ENCODE data around the gene DIS3. TPM values are rescaled to one million over a fixed set of nuclear protein-coding genes. Genes with fewer than 3 reads are reported as not detected.

DIS3 gene
- total RNA-seq, 1 experiment from 2014 or later = 37.6 TPM

DNA sequence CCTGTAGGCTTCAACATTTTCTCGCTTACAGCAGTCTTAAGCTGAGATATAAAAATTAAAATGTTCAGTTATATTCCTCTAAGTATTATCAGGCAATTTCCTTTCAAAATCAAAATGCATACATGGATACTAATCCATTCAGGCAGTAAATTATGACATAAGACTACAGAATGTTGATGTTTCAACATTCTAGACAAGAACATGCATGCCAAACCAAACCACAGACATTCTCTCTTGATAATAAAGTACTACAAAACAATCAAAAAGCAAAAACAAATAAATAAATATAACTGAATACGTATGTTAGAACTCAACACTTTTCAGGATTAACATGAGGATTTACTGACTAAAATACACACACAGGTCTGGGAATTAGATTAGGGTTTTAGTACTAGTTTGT is 7.7 kb downstream of the DIS3 start:
- no peaks in the 10 kb centered on the region for H3K36me3 ChIP-seq (ENCODE audit: control insufficient read depth, insufficient read depth, low read length)
- no peaks in the 10 kb centered on the region for H3K9me3 ChIP-seq
- Mint-ChIP-seq H3K27ac (ENCODE audit: unreplicated experiment) (no peak overlapping the region), H3K9me3 (ENCODE audit: unreplicated experiment) (no peaks in the 10 kb centered on the region), H3K36me3 (ENCODE audit: insufficient read depth, unreplicated experiment) (peaks cover 88% of the 10 kb centered on the region), H3K27me3 (ENCODE audit: insufficient read depth, unreplicated experiment) (no peaks in the 10 kb centered on the region), H3K4me3 (ENCODE audit: unreplicated experiment) (no peak overlapping the region), H3K4me1 (ENCODE audit: low read depth, unreplicated experiment) (peaks cover 7% of the 10 kb centered on the region)
- no TSS peak for BruUV-seq (replicated peaks)
- ChIA-PET CTCF (no interaction called here), POLR2A (no interaction called here)
- H3K4me3 ChIP-seq (ENCODE audit: low read depth, low read length) = no peak overlapping the region
- TF ChIP-seq, protein P1, sequence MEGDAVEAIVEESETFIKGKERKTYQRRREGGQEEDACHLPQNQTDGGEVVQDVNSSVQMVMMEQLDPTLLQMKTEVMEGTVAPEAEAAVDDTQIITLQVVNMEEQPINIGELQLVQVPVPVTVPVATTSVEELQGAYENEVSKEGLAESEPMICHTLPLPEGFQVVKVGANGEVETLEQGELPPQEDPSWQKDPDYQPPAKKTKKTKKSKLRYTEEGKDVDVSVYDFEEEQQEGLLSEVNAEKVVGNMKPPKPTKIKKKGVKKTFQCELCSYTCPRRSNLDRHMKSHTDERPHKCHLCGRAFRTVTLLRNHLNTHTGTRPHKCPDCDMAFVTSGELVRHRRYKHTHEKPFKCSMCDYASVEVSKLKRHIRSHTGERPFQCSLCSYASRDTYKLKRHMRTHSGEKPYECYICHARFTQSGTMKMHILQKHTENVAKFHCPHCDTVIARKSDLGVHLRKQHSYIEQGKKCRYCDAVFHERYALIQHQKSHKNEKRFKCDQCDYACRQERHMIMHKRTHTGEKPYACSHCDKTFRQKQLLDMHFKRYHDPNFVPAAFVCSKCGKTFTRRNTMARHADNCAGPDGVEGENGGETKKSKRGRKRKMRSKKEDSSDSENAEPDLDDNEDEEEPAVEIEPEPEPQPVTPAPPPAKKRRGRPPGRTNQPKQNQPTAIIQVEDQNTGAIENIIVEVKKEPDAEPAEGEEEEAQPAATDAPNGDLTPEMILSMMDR (IDR thresholded peaks at IDR 0.05; ENCODE audit: insufficient read depth in 1 of 2, low read depth in 1 of 2, low read length in 1 of 2, severe bottlenecking in 1 of 2, unreplicated experiment in 1 of 2) = no peak
- H3K27me3 ChIP-seq (replicated peaks; ENCODE audit: control insufficient read depth, insufficient read depth, low read length) = no peaks in the 10 kb centered on the region
- no peaks in the 10 kb centered on the region for H3K4me1 ChIP-seq
- intact Hi-C loops (cut with micrococcal nuclease; ENCODE audit: unreplicated experiment) = no loop called here
- no peak for DNase-seq

DNA sequence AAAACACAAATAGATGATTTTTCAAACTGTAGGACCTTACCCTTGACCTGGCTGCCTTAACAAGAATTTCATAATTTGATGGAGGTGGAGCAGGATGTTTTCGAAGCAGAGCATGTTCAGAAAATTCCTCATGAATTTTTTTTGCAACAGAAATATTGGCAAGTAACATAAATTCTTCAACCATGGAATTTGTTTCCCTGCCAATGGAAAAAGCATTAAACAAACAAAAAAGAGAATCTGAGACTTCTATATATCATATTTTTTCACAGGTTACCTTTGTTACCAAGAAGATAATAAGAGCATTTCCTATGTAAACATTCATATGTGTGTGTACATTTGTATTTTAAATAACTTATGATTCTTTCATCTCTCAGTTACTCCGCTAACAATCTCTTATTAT is 18.3 kb downstream of the DIS3 start:
- no peaks in the 10 kb centered on the region for H3K27me3 ChIP-seq (replicated peaks; ENCODE audit: control insufficient read depth, insufficient read depth, low read length)
- TF ChIP-seq, protein P1 (IDR thresholded peaks at IDR 0.05; ENCODE audit: insufficient read depth in 1 of 2, low read depth in 1 of 2, low read length in 1 of 2, severe bottlenecking in 1 of 2, unreplicated experiment in 1 of 2) = no peak
- H3K27me3 Mint-ChIP-seq (ENCODE audit: insufficient read depth, unreplicated experiment) = no peaks in the 10 kb centered on the region
- H3K9me3 ChIP-seq = no peaks in the 10 kb centered on the region
- H3K4me3 Mint-ChIP-seq (ENCODE audit: unreplicated experiment) = no peak overlapping the region
- no peaks in the 10 kb centered on the region for H3K9me3 Mint-ChIP-seq (ENCODE audit: unreplicated experiment)
- peaks cover 1% of the 10 kb centered on the region; the same call in 1 of the 2 replicates for H3K36me3 ChIP-seq (ENCODE audit: control insufficient read depth, insufficient read depth, low read length)
- no peak for DNase-seq
- H3K27ac Mint-ChIP-seq (ENCODE audit: unreplicated experiment) = no peak overlapping the region
- H3K4me1 ChIP-seq = no peaks in the 10 kb centered on the region
- BruUV-seq (replicated peaks) = no TSS peak
- ChIA-PET CTCF (no interaction called here), POLR2A (no interaction called here)
- no peak overlapping the region for H3K4me3 ChIP-seq (ENCODE audit: low read depth, low read length)
- H3K4me1 Mint-ChIP-seq (ENCODE audit: low read depth, unreplicated experiment) = no peaks in the 10 kb centered on the region
- intact Hi-C loops (cut with micrococcal nuclease; ENCODE audit: unreplicated experiment) = no loop called here
- H3K36me3 Mint-ChIP-seq (ENCODE audit: insufficient read depth, unreplicated experiment) = peaks cover 96% of the 10 kb centered on the region

DNA sequence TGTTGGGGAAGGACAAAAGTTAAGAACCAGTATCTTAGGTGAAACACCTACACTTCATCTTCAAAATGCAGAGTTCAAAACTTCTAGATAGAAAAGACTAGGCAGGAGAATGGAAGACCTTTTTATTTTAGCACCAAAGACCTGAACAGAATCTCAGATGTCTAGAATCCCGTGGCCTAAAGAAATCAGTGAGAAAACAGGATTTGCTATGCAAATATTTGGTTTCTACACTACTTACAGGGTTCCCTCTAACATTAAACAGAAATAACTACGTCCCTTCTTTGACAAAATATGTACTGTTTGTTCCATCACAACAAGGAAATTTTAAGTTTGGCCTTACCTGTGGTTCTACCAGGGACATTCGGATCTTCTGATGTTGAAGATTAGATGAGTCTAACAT is 21.5 kb downstream of the DIS3 start:
- Mint-ChIP-seq H3K36me3 (ENCODE audit: insufficient read depth, unreplicated experiment) (peaks cover 90% of the 10 kb centered on the region), H3K27ac (ENCODE audit: unreplicated experiment) (no peak overlapping the region), H3K9me3 (ENCODE audit: unreplicated experiment) (no peaks in the 10 kb centered on the region), H3K4me1 (ENCODE audit: low read depth, unreplicated experiment) (no peaks in the 10 kb centered on the region), H3K27me3 (ENCODE audit: insufficient read depth, unreplicated experiment) (no peaks in the 10 kb centered on the region), H3K4me3 (ENCODE audit: unreplicated experiment) (no peak overlapping the region)
- BruUV-seq (replicated peaks) = no TSS peak
- ChIA-PET POLR2A (no interaction called here), CTCF (no interaction called here)
- Histone ChIP-seq H3K36me3 (ENCODE audit: control insufficient read depth, insufficient read depth, low read length) (peaks cover 1% of the 10 kb centered on the region; the same call in 1 of the 2 replicates), H3K9me3 (no peaks in the 10 kb centered on the region), H3K4me3 (ENCODE audit: low read depth, low read length) (no peak overlapping the region), H3K4me1 (no peaks in the 10 kb centered on the region), H3K27me3 (replicated peaks; ENCODE audit: control insufficient read depth, insufficient read depth, low read length) (no peaks in the 10 kb centered on the region)
- intact Hi-C loops (cut with micrococcal nuclease; ENCODE audit: unreplicated experiment) = no loop called here
- DNase-seq = no peak
- TF ChIP-seq, protein P1 (IDR thresholded peaks at IDR 0.05; ENCODE audit: insufficient read depth in 1 of 2, low read depth in 1 of 2, low read length in 1 of 2, severe bottlenecking in 1 of 2, unreplicated experiment in 1 of 2) = no peak

All from Caco-2 (cell line).